ENCODE measurements around the gene HSD17B14.

HSD17B14 gene

DNA sequence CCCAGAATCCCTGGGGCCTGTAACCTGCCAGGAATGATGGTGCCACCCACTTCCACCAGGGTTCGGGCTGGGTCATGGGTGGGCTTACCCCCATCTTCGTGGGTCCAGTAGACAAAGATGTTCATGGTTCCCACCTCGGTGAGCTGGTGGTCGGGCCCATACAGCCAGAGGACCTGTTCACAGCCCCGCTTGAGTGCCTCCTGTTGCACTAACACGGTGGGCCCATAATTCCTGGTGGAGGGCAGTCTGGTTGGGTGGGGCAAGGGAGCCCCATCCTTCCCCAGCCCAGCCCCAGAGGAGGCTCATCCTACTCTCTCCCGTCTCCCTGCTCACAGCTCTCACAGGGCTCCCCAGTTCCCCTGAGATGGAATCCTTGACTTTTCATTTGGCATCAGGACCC lies 39.2 kb downstream of the HSD17B14 start:
- WGBS (ENCODE audit: extremely low coverage, insufficient coverage, low lambda C conversion rate): no CpG with 5 or more reads among the region's 7 CpGs
- H2BK5ac ChIP-seq (ENCODE audit: low read length): no peak overlapping the region
- no peak overlapping the region for H2BK120ac ChIP-seq (ENCODE audit: low read depth, low read length)
- no peak overlapping the region for H3K4me2 ChIP-seq (ENCODE audit: low read length)
- no peak overlapping the region for H4K8ac ChIP-seq (ENCODE audit: low read depth, low read length)
- no peak overlapping the region for H2BK15ac ChIP-seq (replicated peaks; ENCODE audit: low read depth)
- H3K27me3 ChIP-seq (ENCODE audit: insufficient read depth, low read length, poor library complexity): no peaks in the 10 kb centered on the region
- no peak overlapping the region for H4K5ac ChIP-seq (ENCODE audit: low read length)
- no peak overlapping the region for H3K4ac ChIP-seq (ENCODE audit: low read depth, low read length)
- H3K4me3 ChIP-seq (ENCODE audit: low read length): no peak overlapping the region
- no peak for DNase-seq
- no peaks in the 10 kb centered on the region for H3K79me1 ChIP-seq (ENCODE audit: low read length)
- no peak overlapping the region for H3K56ac ChIP-seq (ENCODE audit: low read length)
- no peaks in the 10 kb centered on the region for H3K36me3 ChIP-seq (ENCODE audit: control insufficient read depth, insufficient read depth, low read length)
- H3K23ac ChIP-seq (ENCODE audit: low read length): no peak overlapping the region
- peaks cover 3% of the 10 kb centered on the region for H3K4me1 ChIP-seq (ENCODE audit: control insufficient read depth, low read depth, low read length)
- H3K27ac ChIP-seq (ENCODE audit: low read depth, low read length): no peak overlapping the region
- H3K79me2 ChIP-seq (ENCODE audit: control insufficient read depth, insufficient read depth, low read length): no peaks in the 10 kb centered on the region
- no peak overlapping the region for H3K18ac ChIP-seq (ENCODE audit: low read length)
- no peak overlapping the region for H3K9ac ChIP-seq (ENCODE audit: low read length)
- no peak overlapping the region for H2AK5ac ChIP-seq (ENCODE audit: low read length)

DNA sequence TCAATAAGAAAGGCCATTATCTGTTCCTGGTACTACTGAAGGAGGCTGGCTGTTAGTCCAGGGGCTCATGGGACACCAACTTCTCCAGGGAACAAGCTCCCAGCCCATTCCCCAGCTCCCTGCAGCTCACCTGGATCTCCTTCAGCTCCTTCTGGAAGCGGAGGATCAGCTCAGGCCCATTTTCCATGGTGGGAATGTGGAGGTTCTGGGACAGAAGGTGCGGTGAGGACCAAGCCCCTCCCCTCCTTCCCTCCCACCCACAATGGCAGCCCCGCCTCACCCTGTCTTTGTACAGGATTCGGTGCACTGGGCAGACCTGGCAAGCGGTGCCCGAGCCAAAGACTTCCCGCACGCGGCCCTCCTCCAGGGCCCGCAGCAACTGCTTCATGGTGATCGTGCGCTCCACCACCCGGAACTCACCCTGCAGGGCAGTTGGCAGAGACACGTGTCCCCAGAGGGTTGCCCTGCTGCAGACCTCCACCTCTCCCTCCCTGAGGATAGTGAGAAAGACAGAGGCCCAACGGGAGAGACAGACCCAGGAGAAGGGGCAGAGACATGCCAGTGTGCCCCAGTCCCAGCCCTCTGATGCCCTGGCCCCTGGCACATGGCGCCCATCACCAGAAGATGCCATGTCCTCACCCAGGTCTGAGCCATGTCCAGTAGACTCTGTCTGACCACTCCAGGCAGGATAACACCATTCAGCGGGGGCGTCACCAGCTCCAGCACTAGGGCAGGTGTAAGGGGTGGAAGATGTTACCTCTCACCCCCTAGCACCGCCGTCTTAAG lies 39.8 kb downstream of the HSD17B14 start:
- Histone ChIP-seq H3K4me3 (ENCODE audit: low read length) (no peak overlapping the region), H3K27me3 (ENCODE audit: insufficient read depth, low read length, poor library complexity) (no peaks in the 10 kb centered on the region), H3K23ac (ENCODE audit: low read length) (no peak overlapping the region), H3K36me3 (ENCODE audit: control insufficient read depth, insufficient read depth, low read length) (no peaks in the 10 kb centered on the region), H3K4ac (ENCODE audit: low read depth, low read length) (no peak overlapping the region), H3K4me1 (ENCODE audit: control insufficient read depth, low read depth, low read length) (peaks cover 3% of the 10 kb centered on the region), H3K56ac (ENCODE audit: low read length) (no peak overlapping the region), H4K5ac (ENCODE audit: low read length) (no peak overlapping the region), H2BK5ac (ENCODE audit: low read length) (no peak overlapping the region), H3K79me2 (ENCODE audit: control insufficient read depth, insufficient read depth, low read length) (no peaks in the 10 kb centered on the region), H2AK5ac (ENCODE audit: low read length) (no peak overlapping the region), H3K4me2 (ENCODE audit: low read length) (no peak overlapping the region), H3K18ac (ENCODE audit: low read length) (no peak overlapping the region), H4K8ac (ENCODE audit: low read depth, low read length) (no peak overlapping the region), H3K9ac (ENCODE audit: low read length) (no peak overlapping the region), H2BK15ac (replicated peaks; ENCODE audit: low read depth) (no peak overlapping the region), H3K27ac (ENCODE audit: low read depth, low read length) (no peak overlapping the region), H2BK120ac (ENCODE audit: low read depth, low read length) (no peak overlapping the region), H3K79me1 (ENCODE audit: low read length) (no peaks in the 10 kb centered on the region)
- DNase-seq: no peak
- no CpG with 5 or more reads among the region's 20 CpGs for WGBS (ENCODE audit: extremely low coverage, insufficient coverage, low lambda C conversion rate)

DNA sequence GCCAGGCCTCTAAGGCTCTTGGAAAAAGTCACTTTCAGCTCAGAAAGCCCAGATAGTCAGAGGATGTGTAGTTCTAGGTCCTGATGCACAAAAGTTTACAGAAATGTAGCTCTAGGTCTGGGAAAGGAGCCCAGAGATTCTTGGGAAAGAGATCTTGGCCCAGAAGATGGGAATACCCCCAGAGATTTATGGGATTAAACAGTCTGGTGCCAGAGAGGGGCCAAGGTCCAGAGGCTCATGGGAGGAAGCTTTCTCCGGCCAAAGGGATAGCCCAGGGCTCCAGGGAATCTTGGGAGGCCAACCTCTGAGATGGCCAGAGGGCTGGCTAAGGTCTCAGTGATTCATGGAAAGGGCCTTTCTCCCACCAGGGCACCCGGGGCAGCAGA lies 40.6 kb downstream of the HSD17B14 start:
- no CpG with 5 or more reads among the region's 2 CpGs for WGBS (ENCODE audit: extremely low coverage, insufficient coverage, low lambda C conversion rate)
- no peak for DNase-seq

DNA sequence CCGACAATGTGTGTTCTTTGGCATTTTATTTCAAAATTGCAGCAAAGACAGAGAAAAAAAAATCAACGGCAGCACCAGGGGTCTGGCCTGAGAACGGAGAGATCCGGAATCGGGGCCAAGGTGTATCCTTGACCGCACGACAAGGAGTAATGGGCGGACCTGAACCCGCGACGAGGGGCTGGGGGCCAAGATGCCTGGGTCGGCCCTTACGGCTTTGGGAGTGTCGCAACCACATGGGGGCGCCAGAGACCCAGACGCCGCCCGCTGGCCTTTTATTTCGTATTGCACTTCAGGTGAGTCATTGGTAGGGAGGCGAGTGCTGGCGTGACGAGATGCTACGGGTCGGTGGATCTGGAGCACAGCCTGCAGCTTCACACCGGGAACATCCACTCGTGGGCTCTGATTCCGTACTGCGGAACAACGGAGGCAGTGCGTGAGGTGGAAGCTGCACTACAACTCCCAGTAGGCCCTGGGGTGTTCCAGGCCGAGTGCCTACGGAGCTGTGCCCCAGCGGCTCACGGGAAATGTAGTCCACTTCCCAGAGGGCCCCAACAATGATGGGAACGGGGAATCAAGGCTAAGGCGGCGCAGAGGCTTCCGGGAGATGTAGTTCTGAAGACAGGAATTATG lies 41.1 kb downstream of the HSD17B14 start:
- Histone ChIP-seq H3K36me3 (ENCODE audit: control insufficient read depth, insufficient read depth, low read length) (no peaks in the 10 kb centered on the region), H3K4me2 (ENCODE audit: low read length) (peak overlapping the region; percentile 87), H3K79me1 (ENCODE audit: low read length) (no peaks in the 10 kb centered on the region), H3K4me1 (ENCODE audit: control insufficient read depth, low read depth, low read length) (peaks cover 3% of the 10 kb centered on the region), H3K79me2 (ENCODE audit: control insufficient read depth, insufficient read depth, low read length) (no peaks in the 10 kb centered on the region), H3K9ac (ENCODE audit: low read length) (peak overlapping the region; percentile 64), H2BK15ac (replicated peaks; ENCODE audit: low read depth) (no peak overlapping the region), H2BK120ac (ENCODE audit: low read depth, low read length) (no peak overlapping the region), H3K4ac (ENCODE audit: low read depth, low read length) (no peak overlapping the region), H3K27ac (ENCODE audit: low read depth, low read length) (no peak overlapping the region), H3K56ac (ENCODE audit: low read length) (peak overlapping the region; percentile 90), H3K18ac (ENCODE audit: low read length) (no peak overlapping the region), H2BK5ac (ENCODE audit: low read length) (no peak overlapping the region), H3K4me3 (ENCODE audit: low read length) (peak overlapping the region; percentile 77), H2AK5ac (ENCODE audit: low read length) (no peak overlapping the region), H4K8ac (ENCODE audit: low read depth, low read length) (no peak overlapping the region), H4K5ac (ENCODE audit: low read length) (no peak overlapping the region), H3K23ac (ENCODE audit: low read length) (no peak overlapping the region), H3K27me3 (ENCODE audit: insufficient read depth, low read length, poor library complexity) (no peaks in the 10 kb centered on the region)
- WGBS (ENCODE audit: extremely low coverage, insufficient coverage, low lambda C conversion rate): no CpG with 5 or more reads among the region's 38 CpGs
- peak; percentile 97 for DNase-seq

More for the DNA sequence above, 40.6 kb downstream of the HSD17B14 start:
- Histone ChIP-seq H4K5ac (ENCODE audit: low read length) (no peak overlapping the region), H3K27me3 (ENCODE audit: insufficient read depth, low read length, poor library complexity) (no peaks in the 10 kb centered on the region), H3K79me2 (ENCODE audit: control insufficient read depth, insufficient read depth, low read length) (no peaks in the 10 kb centered on the region), H3K36me3 (ENCODE audit: control insufficient read depth, insufficient read depth, low read length) (no peaks in the 10 kb centered on the region), H3K56ac (ENCODE audit: low read length) (no peak overlapping the region), H4K8ac (ENCODE audit: low read depth, low read length) (no peak overlapping the region), H3K18ac (ENCODE audit: low read length) (no peak overlapping the region), H3K4ac (ENCODE audit: low read depth, low read length) (no peak overlapping the region), H3K23ac (ENCODE audit: low read length) (no peak overlapping the region), H2AK5ac (ENCODE audit: low read length) (no peak overlapping the region), H3K4me1 (ENCODE audit: control insufficient read depth, low read depth, low read length) (peaks cover 3% of the 10 kb centered on the region), H3K9ac (ENCODE audit: low read length) (no peak overlapping the region), H2BK120ac (ENCODE audit: low read depth, low read length) (no peak overlapping the region), H3K27ac (ENCODE audit: low read depth, low read length) (no peak overlapping the region), H2BK15ac (replicated peaks; ENCODE audit: low read depth) (no peak overlapping the region), H2BK5ac (ENCODE audit: low read length) (no peak overlapping the region), H3K79me1 (ENCODE audit: low read length) (no peaks in the 10 kb centered on the region), H3K4me3 (ENCODE audit: low read length) (no peak overlapping the region), H3K4me2 (ENCODE audit: low read length) (no peak overlapping the region)

DNA sequence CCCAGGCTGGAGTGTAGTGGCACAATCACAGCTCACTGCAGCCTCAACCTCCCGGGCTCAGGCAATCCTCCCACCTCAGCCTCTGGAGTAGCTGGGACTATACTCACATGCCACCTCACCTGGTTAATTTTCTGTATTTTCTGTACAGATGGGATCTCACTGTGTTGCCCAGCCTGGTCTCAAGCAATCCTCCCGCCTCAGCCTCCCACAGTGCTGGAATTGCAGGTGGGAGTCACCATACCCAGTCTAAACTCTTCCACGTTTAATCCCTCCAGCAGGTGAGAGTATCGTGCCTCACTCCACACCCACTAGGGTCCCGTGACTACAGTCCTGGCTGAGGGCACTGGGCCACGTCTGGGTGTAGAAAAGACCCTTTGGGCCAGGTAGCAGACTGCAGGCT lies 42.0 kb downstream of the HSD17B14 start:
- Histone ChIP-seq H3K27ac (ENCODE audit: low read depth, low read length) (no peak overlapping the region), H3K79me2 (ENCODE audit: control insufficient read depth, insufficient read depth, low read length) (no peaks in the 10 kb centered on the region), H3K4me2 (ENCODE audit: low read length) (no peak overlapping the region), H3K4me3 (ENCODE audit: low read length) (no peak overlapping the region), H3K79me1 (ENCODE audit: low read length) (no peaks in the 10 kb centered on the region), H3K18ac (ENCODE audit: low read length) (no peak overlapping the region), H2BK120ac (ENCODE audit: low read depth, low read length) (no peak overlapping the region), H2AK5ac (ENCODE audit: low read length) (no peak overlapping the region), H2BK15ac (replicated peaks; ENCODE audit: low read depth) (no peak overlapping the region), H2BK5ac (ENCODE audit: low read length) (no peak overlapping the region), H4K5ac (ENCODE audit: low read length) (no peak overlapping the region), H3K9ac (ENCODE audit: low read length) (no peak overlapping the region), H3K23ac (ENCODE audit: low read length) (no peak overlapping the region), H3K36me3 (ENCODE audit: control insufficient read depth, insufficient read depth, low read length) (no peaks in the 10 kb centered on the region), H3K56ac (ENCODE audit: low read length) (peak overlapping the region; percentile 39), H3K4ac (ENCODE audit: low read depth, low read length) (no peak overlapping the region), H3K4me1 (ENCODE audit: control insufficient read depth, low read depth, low read length) (peaks cover 2% of the 10 kb centered on the region), H4K8ac (ENCODE audit: low read depth, low read length) (no peak overlapping the region), H3K27me3 (ENCODE audit: insufficient read depth, low read length, poor library complexity) (no peaks in the 10 kb centered on the region)
- WGBS (ENCODE audit: extremely low coverage, insufficient coverage, low lambda C conversion rate): no CpG with 5 or more reads among the region's 6 CpGs
- DNase-seq: no peak

Data from mesendoderm (in vitro differentiated cells).